Measurements from ENCODE around the gene CACYBP. TPM values are rescaled to one million over a fixed set of nuclear protein-coding genes. Genes with fewer than 3 reads are reported as not detected.
A peak's percentile ranks its signal among the peaks of the same experiment; 100 is the strongest.
"Not testable (repeated sequence)": the region's sequence is repeated elsewhere in the genome, so short reads cannot be mapped to it uniquely, and the experiment has no call there.

Gene CACYBP
- total RNA-seq, 1 donor from 2014 or later, result 266 TPM

DNA sequence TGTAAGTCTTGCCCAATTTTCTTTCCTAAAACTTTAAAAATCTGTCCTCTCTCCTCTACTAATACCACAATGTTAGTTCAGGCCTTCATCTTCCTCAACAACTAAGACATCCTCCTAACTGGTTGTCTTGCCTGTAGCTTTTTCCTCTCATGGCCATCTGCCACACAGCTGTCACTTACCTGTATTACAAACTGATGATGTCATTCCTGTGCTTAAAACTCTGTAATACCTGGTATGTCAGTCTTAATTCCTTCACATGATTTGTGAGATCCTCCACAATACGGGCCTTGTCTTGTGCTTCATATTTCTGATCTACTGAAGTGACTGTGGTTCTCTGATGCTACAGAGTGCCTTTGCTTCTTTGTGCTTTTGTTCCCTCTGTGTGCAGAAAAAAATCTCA is 13.7 kb downstream of the CACYBP start:
- DNase-seq, result no peak

DNA sequence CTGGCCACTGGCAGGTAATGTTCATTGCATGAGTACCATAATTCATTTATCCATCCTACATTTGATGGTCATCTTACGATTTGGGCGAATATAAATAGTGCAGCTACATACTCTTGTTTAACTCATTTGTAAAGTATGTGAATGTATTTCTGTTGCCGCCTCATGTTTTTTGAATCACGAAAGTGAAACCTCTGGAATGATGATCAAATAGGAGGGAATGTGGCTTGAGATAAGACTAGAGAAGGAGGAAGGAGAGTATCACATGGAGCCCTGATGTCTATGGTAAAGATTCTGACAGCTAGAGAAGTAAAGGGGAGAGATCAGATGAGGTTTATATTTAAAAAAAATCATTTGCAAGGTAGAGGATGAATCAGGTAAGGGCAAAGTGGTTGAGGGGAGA is 15.5 kb downstream of the CACYBP start:
- DNase-seq, result no peak

DNA sequence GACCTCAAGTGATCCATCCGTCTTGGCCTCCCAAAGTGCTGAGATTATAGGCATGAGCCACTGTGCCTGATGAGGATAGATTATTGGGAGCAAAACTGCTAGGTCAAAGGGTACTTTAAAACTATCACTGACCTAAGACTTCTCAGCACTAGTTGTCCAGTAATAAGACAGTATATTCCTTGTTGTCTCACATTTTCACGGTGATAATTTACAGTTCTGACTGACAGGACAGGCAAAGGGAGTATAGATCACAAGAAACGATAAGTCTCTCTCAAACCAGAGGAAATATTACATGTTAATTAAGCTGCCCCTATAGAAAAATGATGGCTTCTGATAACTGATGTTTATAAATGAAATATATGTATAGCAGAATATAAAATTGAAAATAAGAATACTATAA is 19.8 kb downstream of the CACYBP start:
- no peak for DNase-seq

DNA sequence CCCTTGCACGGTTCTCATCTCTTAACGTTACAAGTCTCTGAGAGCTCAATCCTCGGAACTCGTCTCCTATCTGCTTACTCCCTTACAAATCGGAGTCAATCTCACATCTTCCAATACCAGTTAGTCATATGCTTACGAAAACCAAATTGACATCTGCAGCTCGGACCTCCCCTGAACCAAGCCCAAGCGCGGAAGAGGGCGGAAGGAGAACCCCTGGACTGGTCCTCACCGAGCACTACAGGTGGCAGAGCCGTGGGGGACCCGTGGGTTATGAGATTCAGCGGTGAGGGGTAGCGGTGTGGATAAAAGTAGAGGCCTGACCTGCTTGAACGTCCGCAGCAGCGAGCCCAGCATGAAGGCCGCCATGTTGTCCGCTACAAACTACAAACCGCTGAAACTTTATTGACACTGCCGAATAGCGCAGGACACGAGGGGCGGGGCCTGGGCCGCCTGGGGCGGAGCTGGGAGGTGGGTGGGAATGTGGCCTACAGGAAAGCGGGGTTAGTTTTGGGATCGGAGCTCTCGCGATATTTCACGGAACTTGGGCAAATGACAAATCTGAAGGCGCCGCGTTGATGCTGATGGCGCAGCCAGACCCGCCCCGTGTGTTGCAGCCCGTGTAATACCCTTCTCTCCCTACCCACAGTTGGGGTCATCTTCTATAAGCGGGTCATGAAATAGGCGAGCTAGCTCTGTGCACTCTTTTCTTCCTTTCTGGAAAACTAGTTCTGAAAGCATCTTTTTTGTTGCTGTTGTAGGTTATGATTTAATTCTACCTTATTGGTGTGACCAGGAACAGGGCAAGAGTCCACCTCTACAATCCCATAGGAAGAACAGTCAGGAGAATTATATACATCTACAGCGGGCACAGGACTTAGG is 23.5 kb downstream of the CACYBP start, which contains the start of gene MRPS14:
Gene MRPS14 (minus strand): TSS at position 383 of the 879 bp plus-strand sequence. CDS start 17 bp downstream, at position 366.
- DNase-seq, result peak; percentile 99

DNA sequence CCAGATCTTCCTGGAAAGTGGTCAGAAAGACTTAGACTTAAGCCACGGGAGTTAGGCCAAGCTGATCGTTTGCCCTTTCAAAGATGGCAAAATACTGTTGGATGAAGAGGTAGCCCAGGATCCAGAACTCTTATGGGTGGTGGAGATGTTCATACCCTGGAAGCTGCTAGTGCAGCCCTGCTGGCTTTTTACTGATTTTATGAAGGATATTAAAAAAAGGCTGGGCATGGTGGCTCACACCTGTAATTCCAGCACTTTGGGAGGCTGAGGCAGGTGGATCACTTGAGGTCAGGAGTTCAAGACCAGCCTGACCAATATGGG is 24.1 kb downstream of the CACYBP start:
- not testable (repeated sequence) for DNase-seq

DNA sequence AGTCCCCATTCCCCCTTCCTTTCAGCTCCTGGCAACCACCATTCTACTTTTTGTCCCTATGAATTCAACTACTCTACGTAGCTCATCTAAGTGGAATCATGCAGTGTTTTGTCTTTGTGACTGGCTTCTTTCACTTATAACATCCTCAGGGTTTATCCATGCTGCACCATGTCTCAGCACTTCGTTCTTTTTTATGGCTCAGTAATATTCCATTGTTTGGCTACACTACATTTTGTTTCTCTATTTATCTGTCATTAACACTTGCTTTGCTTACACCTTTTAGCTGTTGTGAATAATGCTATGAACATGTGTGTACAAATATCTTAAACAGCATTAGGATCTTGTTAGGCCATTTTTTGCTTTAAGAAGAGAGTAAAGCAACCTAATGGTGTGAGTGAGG is 25.0 kb downstream of the CACYBP start:
- no peak for DNase-seq

DNA sequence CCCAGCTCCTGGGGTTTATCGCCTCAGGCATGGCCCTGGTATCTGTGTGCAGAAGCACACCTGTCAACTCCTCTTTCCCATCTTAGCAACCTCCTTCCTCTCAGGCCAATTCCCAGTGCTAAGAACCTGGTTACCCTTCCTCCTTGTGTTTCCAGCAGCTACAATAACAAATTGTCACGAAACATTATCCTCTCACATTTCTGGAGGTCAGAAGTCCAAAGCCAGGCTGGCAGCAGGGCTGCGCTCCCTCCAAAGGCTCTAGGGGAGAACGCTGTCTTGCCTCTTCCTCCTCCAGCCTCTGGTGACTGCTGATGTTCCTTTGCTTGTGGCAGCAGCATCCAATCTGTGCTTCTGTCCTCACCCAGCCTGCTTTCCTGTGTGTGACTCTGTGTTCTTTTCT is 34.2 kb downstream of the CACYBP start:
- no peak for DNase-seq

DNA sequence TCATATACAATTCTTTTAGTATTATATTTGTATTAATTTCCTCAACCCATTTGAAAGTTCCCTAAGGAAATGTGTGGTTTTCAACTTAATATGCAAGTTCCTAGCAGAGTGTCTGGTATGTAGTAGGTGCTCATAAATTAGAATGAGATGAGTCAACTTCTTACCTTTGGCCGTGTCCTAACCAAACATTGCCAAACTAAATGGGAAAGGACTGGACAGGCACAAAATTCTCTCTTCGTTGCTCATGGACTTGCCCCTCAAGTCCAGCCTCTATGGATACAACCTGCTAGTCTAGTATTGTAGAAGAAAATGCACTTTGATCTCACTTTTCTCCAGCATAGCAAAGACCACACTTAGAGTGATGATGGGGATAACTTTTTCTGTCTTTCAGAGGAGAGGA is 35.0 kb downstream of the CACYBP start:
- no peak for DNase-seq

DNA sequence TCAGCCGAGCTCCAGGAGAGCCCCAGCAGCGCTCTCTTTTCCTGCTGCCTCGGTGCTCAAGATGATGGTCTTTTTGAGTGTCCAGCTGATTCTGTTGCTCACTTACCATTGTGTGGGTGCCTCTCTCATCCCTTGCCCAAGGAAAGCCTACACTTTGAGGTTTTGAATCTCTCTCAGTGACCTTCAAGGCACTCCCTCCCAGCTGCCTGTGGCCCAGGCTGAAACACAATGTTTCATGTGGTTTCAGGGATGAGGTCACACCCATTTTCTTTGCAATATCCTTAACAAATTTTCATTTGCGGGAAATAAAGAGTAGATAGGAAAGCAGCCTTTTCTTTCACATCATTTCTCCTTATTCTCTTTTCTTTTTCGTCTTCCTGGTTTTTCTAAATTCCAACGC is 36.1 kb downstream of the CACYBP start:
- no peak for DNase-seq

DNA sequence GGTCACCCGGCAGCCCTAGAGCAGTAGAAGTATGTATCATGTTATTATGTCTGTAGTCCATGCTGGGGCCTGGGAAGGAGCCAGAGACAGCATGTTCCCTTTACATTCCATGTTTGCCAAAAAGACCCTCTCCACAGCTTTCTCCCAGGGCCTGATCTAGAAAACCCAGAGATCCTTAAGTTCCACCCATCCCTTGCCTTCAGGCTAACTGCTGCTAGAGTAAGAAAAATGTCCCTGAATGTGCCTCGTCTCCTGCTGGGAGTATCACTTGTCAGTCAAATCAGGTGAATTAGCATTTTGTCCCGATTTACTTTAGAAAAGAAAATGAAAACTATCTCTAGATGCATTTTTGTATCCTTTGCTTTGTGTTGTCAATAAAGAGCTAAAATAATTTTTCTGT is 36.7 kb downstream of the CACYBP start:
- no peak for DNase-seq

DNA sequence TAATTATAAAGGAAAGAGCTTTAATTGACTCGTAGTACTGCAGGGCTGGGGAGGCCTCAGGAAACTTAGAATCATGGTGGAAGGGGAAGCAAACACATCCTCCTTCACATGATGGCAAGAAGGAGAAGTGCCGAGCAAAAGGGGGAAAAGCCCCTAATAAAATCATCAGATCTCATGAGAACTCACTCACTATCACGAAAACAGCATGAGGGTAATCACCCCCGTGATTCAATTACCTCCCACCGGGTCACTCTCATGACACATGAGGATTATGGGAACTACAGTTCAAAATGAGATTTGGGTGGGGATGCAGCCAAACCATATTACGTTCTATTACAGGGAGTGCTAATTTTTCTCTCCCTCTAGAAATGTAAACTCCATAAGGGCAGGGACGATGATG is 37.7 kb downstream of the CACYBP start:
- no peak for DNase-seq

DNA sequence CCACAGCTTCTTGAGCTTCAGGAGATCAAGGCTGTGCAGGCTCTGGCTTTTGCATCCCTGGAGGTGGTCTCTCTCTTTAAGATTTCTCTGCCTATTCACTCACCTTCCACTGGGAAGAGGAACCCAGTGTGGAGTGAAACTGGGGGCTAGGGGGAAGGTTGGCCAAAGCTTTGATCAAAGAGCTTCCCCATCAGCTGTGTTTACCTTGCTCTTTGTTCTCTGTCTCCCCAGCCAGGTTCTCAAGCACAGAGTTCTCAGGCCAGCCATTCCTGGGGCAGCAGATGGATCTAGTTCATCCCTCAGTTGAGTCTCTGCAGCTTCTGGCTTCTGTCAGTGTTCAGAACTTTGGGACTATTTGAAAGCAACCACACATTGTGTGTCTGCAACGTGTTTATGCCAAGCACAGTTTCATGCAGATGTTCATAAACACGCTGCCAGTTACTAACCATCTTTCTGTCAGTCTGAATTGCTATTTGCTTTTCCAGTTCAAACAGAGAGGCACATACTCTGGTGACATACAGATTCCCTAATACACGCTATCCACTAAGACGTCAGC is 40.7 kb downstream of the CACYBP start:
- no peak for DNase-seq

DNA sequence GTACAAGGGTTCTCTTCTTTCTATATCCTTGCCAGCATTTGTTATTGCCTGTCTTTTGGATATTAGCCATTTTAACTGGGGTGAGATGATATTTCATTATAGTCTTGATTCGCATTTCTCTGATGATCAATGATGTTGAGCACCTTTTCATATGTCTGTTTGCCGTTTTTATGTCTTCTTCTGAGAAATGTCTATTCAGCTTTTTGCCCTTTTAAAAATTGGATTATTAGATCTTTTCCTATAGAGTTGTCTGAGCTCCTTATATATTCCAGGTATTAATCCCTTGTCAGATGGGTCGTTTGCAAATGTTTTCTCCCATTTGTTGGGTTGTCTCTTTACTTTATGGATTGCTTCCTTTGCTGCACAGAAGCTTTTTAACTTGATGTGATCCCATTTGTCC is 42.9 kb downstream of the CACYBP start:
- DNase-seq, result no peak

DNA sequence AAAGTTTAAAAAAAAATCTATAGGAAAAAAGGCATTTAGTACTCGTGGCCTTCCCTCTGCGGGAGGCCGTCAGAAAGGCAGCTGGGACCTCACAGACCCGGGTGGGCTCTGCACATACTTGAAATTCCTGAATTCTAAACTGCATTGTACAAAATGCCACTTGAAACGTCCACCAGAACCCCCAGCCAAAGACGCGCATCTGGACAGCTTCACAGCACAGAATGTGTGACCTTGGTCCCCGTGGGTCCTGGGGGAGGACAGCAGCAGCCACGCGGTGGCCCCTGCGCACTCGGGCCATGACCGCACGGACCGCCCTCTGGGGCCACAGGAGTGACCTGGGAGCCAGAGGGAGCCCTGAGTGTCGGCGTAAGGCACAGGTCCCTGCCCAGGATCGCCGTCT is 44.1 kb downstream of the CACYBP start:
- DNase-seq, result no peak

DNA sequence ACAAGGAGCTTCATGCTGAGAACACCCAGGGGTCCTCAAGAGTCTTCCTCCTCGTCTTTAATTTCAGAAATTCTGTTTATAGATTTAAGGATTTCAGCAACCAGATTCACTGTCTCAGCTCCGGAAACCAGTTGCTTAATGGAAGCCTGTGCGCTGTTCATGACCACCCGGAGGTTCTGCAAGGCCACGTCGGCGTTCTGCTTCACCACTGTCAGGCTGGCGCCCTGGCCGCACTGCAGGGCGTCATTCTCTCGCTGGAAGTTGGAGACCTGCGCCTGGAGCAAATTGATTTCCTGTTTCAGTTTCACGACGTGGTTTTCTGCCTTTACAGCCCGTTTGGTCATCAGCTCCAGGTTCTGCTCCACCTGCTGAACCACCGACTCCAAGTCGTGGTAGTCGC is 44.8 kb downstream of the CACYBP start:
- DNase-seq, result not testable (repeated sequence)

DNA sequence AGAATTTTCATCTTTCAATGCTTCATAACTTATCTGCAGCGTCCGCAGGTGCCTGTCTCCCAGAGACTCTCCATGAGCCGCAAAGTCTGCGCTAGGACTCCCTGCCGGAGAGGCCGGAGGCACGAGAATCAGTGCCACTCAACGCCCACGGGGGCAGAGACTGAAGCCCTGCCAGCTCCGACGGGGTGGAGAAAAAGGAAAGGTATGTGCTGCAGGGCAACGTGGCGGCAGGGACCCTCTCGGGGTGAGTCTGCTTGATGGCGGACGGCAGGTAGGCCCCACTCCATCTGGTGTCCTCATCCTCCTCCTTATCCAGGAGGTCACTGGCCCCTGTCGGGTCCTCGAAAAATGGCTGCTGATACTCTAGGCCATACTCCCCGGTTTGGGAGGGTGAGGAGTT is 45.4 kb downstream of the CACYBP start:
- DNase-seq, result no peak

DNA sequence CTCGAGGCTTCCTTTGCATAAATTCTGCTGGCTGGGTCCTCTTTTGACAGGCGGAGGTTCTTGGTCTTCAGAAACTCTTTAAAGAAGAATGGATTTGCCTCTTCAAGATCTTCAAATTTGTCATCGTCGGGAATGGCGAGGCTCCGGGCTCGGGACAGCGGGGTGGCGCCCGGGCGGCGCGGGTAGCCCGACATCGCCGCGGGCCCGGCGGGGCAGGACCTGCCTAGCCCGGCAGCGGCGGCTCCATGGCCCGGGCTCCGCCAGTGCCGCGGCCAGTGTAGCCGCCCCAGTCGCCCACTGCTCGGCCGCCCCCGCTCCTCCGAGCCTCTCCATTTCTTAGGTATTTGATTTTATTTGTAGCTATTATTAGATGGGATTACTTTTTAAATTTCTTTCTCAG is 45.8 kb downstream of the CACYBP start:
- no peak for DNase-seq

DNA sequence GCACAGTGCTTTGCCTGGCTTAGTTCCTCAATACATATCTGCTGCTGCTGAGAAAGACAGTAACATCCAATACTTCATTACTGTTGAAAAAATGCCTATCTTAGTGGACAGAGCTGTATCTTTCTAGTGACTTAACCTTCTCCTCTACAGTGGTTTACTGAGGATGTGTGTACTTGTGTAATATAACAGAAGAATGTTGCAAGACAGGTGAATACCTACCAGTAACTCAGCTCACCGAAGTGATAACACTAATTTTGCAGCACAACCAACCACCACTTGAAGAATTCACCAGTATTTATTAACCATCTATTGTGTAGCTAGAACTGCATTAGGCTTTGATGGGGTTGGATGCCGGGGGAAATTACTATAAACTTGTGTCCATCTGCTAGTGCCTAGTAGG is 51.2 kb downstream of the CACYBP start:
- no peak for DNase-seq

DNA sequence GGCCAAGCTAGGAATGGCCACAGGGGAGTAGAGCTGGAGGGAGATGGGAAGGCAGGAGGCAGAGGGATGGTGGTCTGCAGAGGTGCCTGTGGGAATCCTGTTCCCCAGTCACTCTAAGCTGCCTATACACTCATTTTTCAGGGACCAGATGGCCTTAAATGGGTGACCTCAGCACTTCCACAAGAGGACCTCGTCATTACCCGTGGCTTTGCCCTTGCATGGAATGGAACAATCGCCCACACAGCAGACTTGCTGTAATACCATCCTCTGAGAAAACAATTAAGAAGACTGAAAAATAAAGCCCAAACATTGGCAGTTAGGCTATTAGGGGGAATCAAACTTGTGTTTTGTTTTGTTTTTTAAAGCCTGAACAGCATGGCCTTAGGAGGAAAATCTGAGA is 55.0 kb downstream of the CACYBP start:
- DNase-seq, result no peak

Other genes with a start within 250 kb of the CACYBP start
- gene MRPS14, start 23.5 kb downstream of the CACYBP start, total RNA-seq, result 27.1 and 27.4 TPM in 2 replicates
- not detected in 2 replicates for gene TNN, start 67.9 kb downstream of the CACYBP start, total RNA-seq
- 20.8 and 25.7 TPM in 2 replicates for gene KIAA0040, start 192.8 kb downstream of the CACYBP start, total RNA-seq